ENCODE data around the gene PHACTR1.

The PHACTR1 gene

DNA sequence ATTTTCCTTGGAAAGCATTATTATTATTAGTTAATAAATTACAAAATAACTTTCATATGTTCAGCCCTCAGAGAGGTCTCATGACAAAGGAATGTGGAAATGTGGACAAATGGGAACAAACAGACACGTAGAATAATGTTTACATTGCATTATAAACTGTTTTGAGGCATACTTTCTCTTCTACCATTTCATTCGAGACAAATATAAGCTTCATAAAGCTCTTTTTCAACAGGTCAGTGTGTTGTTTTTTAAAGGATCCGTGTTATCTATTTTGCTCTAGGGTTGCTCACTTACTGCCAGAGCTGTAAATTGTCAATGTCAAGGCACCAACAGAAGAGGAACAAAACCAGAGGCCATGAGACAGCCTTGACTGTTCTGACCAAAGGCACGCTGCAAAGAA lies 256.8 kb downstream of the PHACTR1 start:
- no peaks in the 10 kb centered on the region for H3K4me1 ChIP-seq (ENCODE audit: control insufficient read depth in 1 of 2, insufficient read depth in 1 of 2, low read depth in 1 of 2, low read length in 1 of 2)
- H3K27me3 ChIP-seq: no peaks in the 10 kb centered on the region
- H3K36me3 ChIP-seq: no peaks in the 10 kb centered on the region
- no peak overlapping the region for H3K27ac ChIP-seq
- TF ChIP-seq, protein P1, sequence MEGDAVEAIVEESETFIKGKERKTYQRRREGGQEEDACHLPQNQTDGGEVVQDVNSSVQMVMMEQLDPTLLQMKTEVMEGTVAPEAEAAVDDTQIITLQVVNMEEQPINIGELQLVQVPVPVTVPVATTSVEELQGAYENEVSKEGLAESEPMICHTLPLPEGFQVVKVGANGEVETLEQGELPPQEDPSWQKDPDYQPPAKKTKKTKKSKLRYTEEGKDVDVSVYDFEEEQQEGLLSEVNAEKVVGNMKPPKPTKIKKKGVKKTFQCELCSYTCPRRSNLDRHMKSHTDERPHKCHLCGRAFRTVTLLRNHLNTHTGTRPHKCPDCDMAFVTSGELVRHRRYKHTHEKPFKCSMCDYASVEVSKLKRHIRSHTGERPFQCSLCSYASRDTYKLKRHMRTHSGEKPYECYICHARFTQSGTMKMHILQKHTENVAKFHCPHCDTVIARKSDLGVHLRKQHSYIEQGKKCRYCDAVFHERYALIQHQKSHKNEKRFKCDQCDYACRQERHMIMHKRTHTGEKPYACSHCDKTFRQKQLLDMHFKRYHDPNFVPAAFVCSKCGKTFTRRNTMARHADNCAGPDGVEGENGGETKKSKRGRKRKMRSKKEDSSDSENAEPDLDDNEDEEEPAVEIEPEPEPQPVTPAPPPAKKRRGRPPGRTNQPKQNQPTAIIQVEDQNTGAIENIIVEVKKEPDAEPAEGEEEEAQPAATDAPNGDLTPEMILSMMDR (IDR thresholded peaks at IDR 0.05): no peak
- no peak overlapping the region for H3K4me3 ChIP-seq (ENCODE audit: low read depth in 1 of 2, low read length in 1 of 2)
- H3K9me3 ChIP-seq: no peaks in the 10 kb centered on the region

DNA sequence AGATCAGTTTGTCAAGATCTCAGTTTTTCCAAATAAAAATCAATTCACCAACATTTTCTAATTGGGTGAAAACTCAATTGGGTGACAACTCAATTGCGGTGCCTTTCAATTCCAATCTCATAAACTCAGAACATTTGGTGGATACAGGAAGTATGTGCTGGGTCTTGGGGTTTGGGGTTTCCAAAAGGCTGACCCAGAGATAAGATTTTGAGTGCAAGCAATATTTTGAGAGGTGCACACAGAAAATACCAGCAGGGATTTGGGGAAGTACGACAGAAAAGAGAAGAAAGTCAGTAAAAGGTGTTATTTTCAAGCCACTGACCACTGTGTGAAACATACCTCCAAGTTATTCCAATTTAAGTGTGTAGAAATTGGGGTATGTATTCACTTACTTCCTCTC lies 258.0 kb downstream of the PHACTR1 start:
- no peaks in the 10 kb centered on the region for H3K27me3 ChIP-seq
- no peaks in the 10 kb centered on the region for H3K36me3 ChIP-seq
- H3K4me3 ChIP-seq (ENCODE audit: low read depth in 1 of 2, low read length in 1 of 2): no peak overlapping the region
- no peaks in the 10 kb centered on the region for H3K9me3 ChIP-seq
- H3K4me1 ChIP-seq (ENCODE audit: control insufficient read depth in 1 of 2, insufficient read depth in 1 of 2, low read depth in 1 of 2, low read length in 1 of 2): no peaks in the 10 kb centered on the region
- TF ChIP-seq, protein P1 (IDR thresholded peaks at IDR 0.05): no peak
- H3K27ac ChIP-seq: no peak overlapping the region

DNA sequence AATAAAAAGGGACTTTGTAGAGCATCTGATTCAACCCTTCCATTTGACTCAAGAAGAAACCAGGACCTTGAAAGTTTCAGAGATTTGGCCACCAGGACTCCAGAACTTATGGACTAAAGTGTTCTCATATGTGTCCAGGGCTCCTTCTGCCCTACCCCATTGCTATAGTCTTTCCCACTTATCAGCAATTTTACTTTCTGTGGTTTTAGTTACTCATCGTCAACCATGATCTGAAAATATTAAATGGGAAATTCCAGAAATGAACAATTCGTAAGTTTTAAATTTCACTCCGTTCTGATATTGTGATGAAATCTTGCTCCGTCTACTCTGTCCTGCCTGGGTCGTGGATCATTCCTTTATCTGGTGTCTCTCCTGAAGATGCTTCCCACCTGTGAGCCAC lies 259.8 kb downstream of the PHACTR1 start:
- no peaks in the 10 kb centered on the region for H3K27me3 ChIP-seq
- no peaks in the 10 kb centered on the region for H3K9me3 ChIP-seq
- H3K36me3 ChIP-seq: no peaks in the 10 kb centered on the region
- no peak overlapping the region for H3K4me3 ChIP-seq (ENCODE audit: low read depth in 1 of 2, low read length in 1 of 2)
- TF ChIP-seq, protein P1 (IDR thresholded peaks at IDR 0.05): no peak
- H3K4me1 ChIP-seq (ENCODE audit: control insufficient read depth in 1 of 2, insufficient read depth in 1 of 2, low read depth in 1 of 2, low read length in 1 of 2): no peaks in the 10 kb centered on the region
- H3K27ac ChIP-seq: no peak overlapping the region

DNA sequence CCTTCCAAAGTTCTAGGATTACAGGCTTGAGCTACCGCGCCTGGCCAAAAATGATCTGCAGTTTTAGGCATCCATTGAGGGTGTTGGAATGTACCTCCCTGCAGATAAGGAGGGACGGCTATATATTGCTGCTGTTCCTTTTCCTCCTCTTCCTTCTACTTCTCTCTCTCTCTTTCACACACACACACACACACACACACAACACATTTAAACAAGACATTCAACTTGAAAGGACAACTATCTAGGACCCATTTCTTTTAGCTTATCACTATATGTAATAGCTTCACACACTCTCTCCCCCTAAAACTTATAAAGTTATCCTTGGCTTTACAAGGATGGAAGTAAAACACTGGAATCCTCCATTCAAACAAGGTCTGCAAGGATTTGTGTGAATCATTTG lies 260.6 kb downstream of the PHACTR1 start:
- TF ChIP-seq, protein P1 (IDR thresholded peaks at IDR 0.05): no peak
- Histone ChIP-seq H3K36me3 (no peaks in the 10 kb centered on the region), H3K4me3 (ENCODE audit: low read depth in 1 of 2, low read length in 1 of 2) (no peak overlapping the region), H3K9me3 (no peaks in the 10 kb centered on the region), H3K27ac (no peak overlapping the region), H3K4me1 (ENCODE audit: control insufficient read depth in 1 of 2, insufficient read depth in 1 of 2, low read depth in 1 of 2, low read length in 1 of 2) (no peaks in the 10 kb centered on the region), H3K27me3 (no peaks in the 10 kb centered on the region)

DNA sequence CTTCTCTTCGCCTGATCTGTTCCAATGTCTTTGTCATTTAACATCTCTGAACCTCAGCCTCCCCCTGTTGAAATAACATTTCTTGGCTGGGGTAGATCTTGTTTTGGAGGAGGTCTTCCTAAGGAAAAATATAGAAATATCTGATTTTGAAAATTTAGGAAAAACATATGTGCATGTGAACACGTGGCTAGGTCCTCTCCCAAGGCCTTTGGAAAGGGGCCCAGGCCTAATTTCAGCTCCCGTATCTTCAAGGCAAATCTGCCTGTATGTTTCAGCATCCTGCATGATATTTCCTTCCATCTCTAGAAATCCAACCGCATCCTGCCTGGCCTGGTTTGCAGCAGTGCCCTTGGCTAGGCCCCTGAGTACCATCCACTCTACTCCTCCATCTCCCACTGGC lies 261.2 kb downstream of the PHACTR1 start:
- TF ChIP-seq, protein P1 (IDR thresholded peaks at IDR 0.05): no peak
- no peaks in the 10 kb centered on the region for H3K27me3 ChIP-seq
- no peaks in the 10 kb centered on the region for H3K9me3 ChIP-seq
- H3K4me1 ChIP-seq (ENCODE audit: control insufficient read depth in 1 of 2, insufficient read depth in 1 of 2, low read depth in 1 of 2, low read length in 1 of 2): no peaks in the 10 kb centered on the region
- no peaks in the 10 kb centered on the region for H3K36me3 ChIP-seq
- no peak overlapping the region for H3K27ac ChIP-seq
- H3K4me3 ChIP-seq (ENCODE audit: low read depth in 1 of 2, low read length in 1 of 2): no peak overlapping the region

DNA sequence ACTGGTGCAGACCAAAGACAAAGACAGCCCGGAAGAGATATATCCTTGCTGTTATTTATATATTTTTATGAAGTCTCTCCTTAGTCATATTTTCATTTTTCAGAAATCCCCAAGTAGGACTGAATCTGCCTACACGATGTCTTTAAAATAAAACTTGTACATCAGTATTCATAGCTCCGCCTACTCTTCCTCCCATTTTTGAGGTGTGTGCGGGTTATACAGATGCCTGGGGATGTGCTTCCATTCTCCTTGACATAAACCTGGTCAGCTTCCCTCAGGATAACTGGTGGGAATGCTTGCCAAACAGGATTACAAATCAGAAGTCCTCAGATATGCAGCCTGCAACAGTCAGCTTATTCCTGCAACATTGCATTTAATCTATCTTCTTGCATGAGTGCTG lies 264.2 kb downstream of the PHACTR1 start:
- Histone ChIP-seq H3K36me3 (no peaks in the 10 kb centered on the region), H3K4me3 (ENCODE audit: low read depth in 1 of 2, low read length in 1 of 2) (no peak overlapping the region), H3K9me3 (no peaks in the 10 kb centered on the region), H3K27me3 (no peaks in the 10 kb centered on the region), H3K27ac (no peak overlapping the region), H3K4me1 (ENCODE audit: control insufficient read depth in 1 of 2, insufficient read depth in 1 of 2, low read depth in 1 of 2, low read length in 1 of 2) (no peaks in the 10 kb centered on the region)
- TF ChIP-seq, protein P1 (IDR thresholded peaks at IDR 0.05): no peak
